PC-9 (cell line): ENCODE data around the gene UTRN. TPM values are rescaled to one million over a fixed set of nuclear protein-coding genes. Genes with fewer than 3 reads are reported as not detected.

ENCODE experiments used
- BruUV-seq: library from RNA; stranded (reverse); fragments of 400-500 nt; replicated peaks from 2 replicates; lab custom pipeline; 2021; lab: Mats Ljungman, UMichigan
- CTCF ChIA-PET: fragments of 300-600 bp; sonication (Branson Sonifier 250); formaldehyde crosslinking; loops from one replicate; lab custom pipeline; 2022; ENCODE audit warnings: antibody characterized with exemption; lab: Charles Lee
- POLR2A ChIA-PET: fragments of 300-600 bp; sonication (Branson Sonifier 250); formaldehyde crosslinking; loops from one replicate; lab custom pipeline; 2022; ENCODE audit warnings: antibody characterized with exemption; ENCODE audit not compliant: unreplicated experiment; lab: Charles Lee
- DNase-seq, 2 experiments: peaks; one replicate each; pipeline versions ENCODE4 v3.0.0 to v3.0.0-alpha.2; 2015 to 2022; ENCODE audit warnings: mixed read lengths in 1 of 2
- H2AFZ ChIP-seq: fragments of 200-600 bp; sonication (generic); 2 replicates; pipeline ENCODE4 v1.8.1; 2017; ENCODE audit warnings: antibody characterized with exemption
- H3F3A ChIP-seq: fragments of 200-600 bp; sonication (generic); 2 replicates; pipeline ENCODE4 v1.8.1; 2017; ENCODE audit warnings: antibody characterized with exemption, mild to moderate bottlenecking, low read depth; ENCODE audit not compliant: insufficient read depth
- H3K27ac ChIP-seq: fragments of 200-600 bp; sonication (generic); 2 replicates; pipeline ENCODE4 v1.6.1; 2016; ENCODE audit warnings: mixed run types
- H3K27me3 ChIP-seq: fragments of 200-600 bp; sonication (generic); 2 replicates; pipeline ENCODE4 v1.6.1; 2016; ENCODE audit warnings: low read depth, mixed run types; ENCODE audit not compliant: insufficient read depth
- H3K36me3 ChIP-seq: fragments of 200-600 bp; sonication (generic); 2 replicates; pipeline ENCODE4 v1.6.1; 2016; ENCODE audit warnings: low read depth, mixed run types
- H3K4me1 ChIP-seq: fragments of 200-600 bp; sonication (generic); replicated peaks from 2 replicates; pipeline ENCODE4 v1.6.1; 2016; ENCODE audit warnings: mixed run types; ENCODE audit not compliant: insufficient read depth
- H3K4me2 ChIP-seq: fragments of 200-600 bp; sonication (generic); 2 replicates; pipeline ENCODE4 v1.6.1; 2017; ENCODE audit warnings: mixed run types
- H3K4me3 ChIP-seq: fragments of 200-600 bp; sonication (generic); 2 replicates; pipeline ENCODE4 v1.6.1; 2016; ENCODE audit warnings: mixed run types
- H3K79me2 ChIP-seq: fragments of 200-600 bp; sonication (generic); 2 replicates; pipeline ENCODE4 v1.6.1; 2017; ENCODE audit warnings: low read depth, mixed run types
- H3K9me2 ChIP-seq: fragments of 200-600 bp; sonication (generic); 2 replicates; pipeline ENCODE4 v1.8.1; 2017; ENCODE audit warnings: mild to moderate bottlenecking; ENCODE audit not compliant: insufficient read depth
- H3K9me3 ChIP-seq: fragments of 200-600 bp; sonication (generic); 2 replicates; pipeline ENCODE4 v1.8.1; 2016; ENCODE audit warnings: low read depth; ENCODE audit not compliant: insufficient read depth
- H4K20me1 ChIP-seq: fragments of 200-600 bp; sonication (generic); 2 replicates; pipeline ENCODE4 v1.8.1; 2017; ENCODE audit not compliant: insufficient read depth
- EZH2 ChIP-seq: fragments of 200-600 bp; sonication (generic); IDR thresholded peaks from 2 replicates; pipeline ENCODE4 v1.8.0; 2017; ENCODE audit warnings: antibody characterized with exemption, low read depth
- intact Hi-C: fragments of 100-400 bp; cut with micrococcal nuclease; formaldehyde crosslinking; loops from one replicate; pipeline ENCODE4 v1.10.0; 2022; ENCODE audit not compliant: unreplicated experiment
- total RNA-seq: library from RNA; stranded (reverse); gene quantifications from 2 replicates; pipeline ENCODE4 v1.2.3, GENCODE V29; 2021
- TF ChIP-seq, protein P1 (sequence below): fragments of 200-600 bp; sonication (generic); conservative IDR thresholded peaks from 2 replicates; pipeline ENCODE4 v1.6.1; 2017; ENCODE audit warnings: mixed run types, antibody characterized with exemption, mild to moderate bottlenecking, moderate library complexity

Gene UTRN
- total RNA-seq, 1 experiment from 2014 or later, result 125 TPM

DNA sequence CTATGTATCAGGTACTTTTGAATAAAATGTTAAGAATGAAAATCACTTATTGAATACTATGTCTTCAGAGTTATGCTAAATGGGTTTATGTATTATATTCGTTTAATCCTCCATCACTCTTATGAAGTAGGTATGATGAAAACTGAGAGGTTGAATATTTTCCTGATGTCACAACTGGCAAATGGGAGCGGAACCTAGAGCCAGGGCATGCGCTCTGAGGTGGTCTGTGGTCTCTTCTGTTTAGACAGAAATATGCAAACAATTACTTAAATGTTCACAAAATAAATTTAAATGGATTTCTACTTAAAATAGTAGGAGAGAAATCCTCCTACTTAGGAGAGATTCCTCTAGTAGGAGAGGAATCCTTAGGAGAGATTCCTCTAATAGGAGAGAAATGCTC, 21.3 kb upstream of the UTRN start:
- Histone ChIP-seq H3K27me3 (no peaks in the 10 kb centered on the region), H3K79me2 (no peaks in the 10 kb centered on the region), H3K4me1 (peaks cover 33% of the 10 kb centered on the region), H3K4me2 (peak overlapping the region; percentile 65), H4K20me1 (no peaks in the 10 kb centered on the region), H3K9me2 (no peaks in the 10 kb centered on the region), H3K36me3 (no peaks in the 10 kb centered on the region), H3K27ac (peak overlapping the region; percentile 91), H3K4me3 (no peak overlapping the region), H3K9me3 (peaks cover 4% of the 10 kb centered on the region; the same call in 1 of the 2 replicates), H2AFZ (no peak overlapping the region), H3F3A (peaks cover 23% of the 10 kb centered on the region)
- TF ChIP-seq EZH2, result no peak
- TF ChIP-seq, protein P1, sequence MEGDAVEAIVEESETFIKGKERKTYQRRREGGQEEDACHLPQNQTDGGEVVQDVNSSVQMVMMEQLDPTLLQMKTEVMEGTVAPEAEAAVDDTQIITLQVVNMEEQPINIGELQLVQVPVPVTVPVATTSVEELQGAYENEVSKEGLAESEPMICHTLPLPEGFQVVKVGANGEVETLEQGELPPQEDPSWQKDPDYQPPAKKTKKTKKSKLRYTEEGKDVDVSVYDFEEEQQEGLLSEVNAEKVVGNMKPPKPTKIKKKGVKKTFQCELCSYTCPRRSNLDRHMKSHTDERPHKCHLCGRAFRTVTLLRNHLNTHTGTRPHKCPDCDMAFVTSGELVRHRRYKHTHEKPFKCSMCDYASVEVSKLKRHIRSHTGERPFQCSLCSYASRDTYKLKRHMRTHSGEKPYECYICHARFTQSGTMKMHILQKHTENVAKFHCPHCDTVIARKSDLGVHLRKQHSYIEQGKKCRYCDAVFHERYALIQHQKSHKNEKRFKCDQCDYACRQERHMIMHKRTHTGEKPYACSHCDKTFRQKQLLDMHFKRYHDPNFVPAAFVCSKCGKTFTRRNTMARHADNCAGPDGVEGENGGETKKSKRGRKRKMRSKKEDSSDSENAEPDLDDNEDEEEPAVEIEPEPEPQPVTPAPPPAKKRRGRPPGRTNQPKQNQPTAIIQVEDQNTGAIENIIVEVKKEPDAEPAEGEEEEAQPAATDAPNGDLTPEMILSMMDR, result no peak
- POLR2A ChIA-PET, result interaction anchor here (0.6 kb wide), 1 partner anchor 22 kb away, joined by 4 read pairs; no protein-coding TSS in a partner anchor
- DNase-seq, result no peak
- CTCF ChIA-PET, result no interaction called here
- BruUV-seq, result TSS peak; percentile 25
- intact Hi-C loops, result loop anchor here (1.0 to 2.0 kb wide), 3 partner anchors 67 to 168 kb away; partner anchors contain the start of gene SF3B5

DNA sequence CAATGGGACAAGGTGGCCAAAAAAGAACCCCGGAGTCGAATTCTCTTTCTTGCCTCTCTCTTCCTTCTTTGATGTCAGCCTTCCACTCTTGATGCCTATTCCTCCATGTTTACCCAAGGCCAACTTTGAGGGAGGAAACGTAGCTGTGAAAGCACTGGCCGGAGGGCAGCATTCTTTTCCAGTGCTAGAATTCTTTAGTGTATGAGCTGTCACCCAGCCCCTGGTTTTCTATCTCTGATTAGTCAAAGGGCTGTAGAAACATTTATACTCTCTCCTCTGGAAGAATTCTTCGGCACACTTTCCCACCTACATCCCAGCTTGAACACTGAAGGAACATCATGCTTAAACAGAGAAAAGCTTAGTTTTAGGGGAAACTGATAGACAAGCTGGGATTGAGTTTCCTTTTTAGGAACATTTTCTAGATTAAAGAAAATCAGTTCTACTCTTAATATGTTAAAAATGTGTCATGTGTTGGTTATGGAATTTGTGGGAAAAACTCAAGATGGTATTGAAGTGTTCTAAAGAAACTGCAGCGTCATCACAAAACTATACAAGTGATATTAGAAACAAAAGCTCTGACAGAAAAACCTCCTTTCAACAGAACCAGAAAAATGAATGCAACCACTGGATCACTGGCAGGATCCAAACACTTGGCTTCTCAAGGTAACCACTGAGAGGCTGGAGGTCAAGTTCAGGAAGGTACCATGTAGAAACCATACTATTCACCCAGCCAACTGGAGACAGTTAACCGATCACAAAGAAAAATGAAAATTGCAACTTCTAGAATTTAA, 20.7 kb upstream of the UTRN start:
- peak; percentile 82 to 91 for DNase-seq
- Histone ChIP-seq H3K79me2 (no peaks in the 10 kb centered on the region), H3K27me3 (no peaks in the 10 kb centered on the region), H3K36me3 (no peaks in the 10 kb centered on the region), H3K4me1 (peaks cover 33% of the 10 kb centered on the region), H3K9me2 (no peaks in the 10 kb centered on the region), H3K4me2 (peak overlapping the region; percentile 65), H2AFZ (no peak overlapping the region), H3K4me3 (peak overlapping the region; percentile 19; the same call in 1 of the 2 replicates), H3K9me3 (peaks cover 4% of the 10 kb centered on the region; the same call in 1 of the 2 replicates), H3K27ac (peak overlapping the region; percentile 91), H4K20me1 (no peaks in the 10 kb centered on the region), H3F3A (peaks cover 23% of the 10 kb centered on the region)
- ChIA-PET POLR2A (interaction anchor here (0.6 to 0.7 kb wide), 5 partner anchors 21 to 305 kb away, joined by 4 to 10 read pairs (median 6); no protein-coding TSS in a partner anchor), CTCF (no interaction called here)
- BruUV-seq, result TSS peak; percentile 100
- intact Hi-C loops, result loop anchor here (1.0 to 5.0 kb wide), 6 partner anchors 47 to 169 kb away; partner anchors contain the start of genes SF3B5 and STX11
- TF ChIP-seq, protein P1, result no peak
- TF ChIP-seq EZH2, result no peak

DNA sequence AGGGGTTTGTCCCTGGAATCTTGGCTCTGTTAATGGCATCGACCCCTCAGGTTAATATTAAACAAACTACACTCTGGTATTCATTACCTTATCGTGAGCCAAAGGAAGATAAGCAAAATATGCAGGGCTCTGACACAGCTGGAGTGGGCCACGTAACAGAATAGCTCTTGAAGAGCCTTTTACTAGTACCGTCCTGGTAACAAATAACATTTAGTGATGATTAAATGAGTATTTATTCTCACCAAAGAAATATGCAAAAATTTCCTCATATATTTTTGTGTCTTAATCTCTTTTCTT, 20.1 kb upstream of the UTRN start:
- intact Hi-C loops, result loop anchor here (2.0 to 5.0 kb wide), 4 partner anchors 48 to 113 kb away; partner anchors contain the start of gene STX11
- peaks cover 33% of the 10 kb centered on the region for H3K4me1 ChIP-seq
- peaks cover under 1% of the 10 kb centered on the region; the same call in 1 of the 2 replicates for H3K9me3 ChIP-seq
- H3K36me3 ChIP-seq, result no peaks in the 10 kb centered on the region
- H3F3A ChIP-seq, result peaks cover 23% of the 10 kb centered on the region
- no peak overlapping the region for H2AFZ ChIP-seq
- no peaks in the 10 kb centered on the region for H3K9me2 ChIP-seq
- H3K27me3 ChIP-seq, result no peaks in the 10 kb centered on the region
- no peaks in the 10 kb centered on the region for H4K20me1 ChIP-seq
- no peak for TF ChIP-seq EZH2
- TF ChIP-seq, protein P1, result no peak
- H3K4me2 ChIP-seq, result peak overlapping the region; percentile 65
- no peak for DNase-seq
- no peak overlapping the region; the same call in 1 of the 2 replicates for H3K4me3 ChIP-seq
- POLR2A ChIA-PET, result interaction anchor here (0.7 kb wide), 1 partner anchor 28 kb away, joined by 6 read pairs; no protein-coding TSS in a partner anchor
- H3K27ac ChIP-seq, result peak overlapping the region; percentile 91
- CTCF ChIA-PET, result no interaction called here
- no TSS peak for BruUV-seq
- no peaks in the 10 kb centered on the region for H3K79me2 ChIP-seq
